Measurements from ENCODE around the gene SSC5D.

SSC5D gene

DNA sequence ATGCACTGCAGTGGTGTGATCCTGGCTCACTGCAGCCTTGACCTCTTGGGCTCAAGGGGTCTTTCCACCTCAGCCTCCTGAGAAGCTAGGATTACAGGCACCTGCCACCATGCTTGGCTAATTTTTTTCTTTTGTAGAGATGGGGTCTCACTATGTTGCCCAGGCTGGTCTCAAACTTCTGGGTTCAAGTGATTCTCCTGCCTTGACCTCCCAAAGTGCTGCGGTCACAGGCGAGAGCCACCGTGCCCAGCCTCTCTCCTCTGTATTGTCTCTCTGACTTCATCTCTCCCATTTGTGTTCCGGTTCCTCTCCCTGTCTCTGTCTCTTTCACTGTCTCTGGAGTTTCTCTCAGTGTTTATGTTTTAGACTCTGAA, 22.0 kb upstream of the SSC5D start:
- Histone ChIP-seq H3K27ac (no peak overlapping the region), H3K4me3 (no peak overlapping the region)
- TF ChIP-seq, protein P1, sequence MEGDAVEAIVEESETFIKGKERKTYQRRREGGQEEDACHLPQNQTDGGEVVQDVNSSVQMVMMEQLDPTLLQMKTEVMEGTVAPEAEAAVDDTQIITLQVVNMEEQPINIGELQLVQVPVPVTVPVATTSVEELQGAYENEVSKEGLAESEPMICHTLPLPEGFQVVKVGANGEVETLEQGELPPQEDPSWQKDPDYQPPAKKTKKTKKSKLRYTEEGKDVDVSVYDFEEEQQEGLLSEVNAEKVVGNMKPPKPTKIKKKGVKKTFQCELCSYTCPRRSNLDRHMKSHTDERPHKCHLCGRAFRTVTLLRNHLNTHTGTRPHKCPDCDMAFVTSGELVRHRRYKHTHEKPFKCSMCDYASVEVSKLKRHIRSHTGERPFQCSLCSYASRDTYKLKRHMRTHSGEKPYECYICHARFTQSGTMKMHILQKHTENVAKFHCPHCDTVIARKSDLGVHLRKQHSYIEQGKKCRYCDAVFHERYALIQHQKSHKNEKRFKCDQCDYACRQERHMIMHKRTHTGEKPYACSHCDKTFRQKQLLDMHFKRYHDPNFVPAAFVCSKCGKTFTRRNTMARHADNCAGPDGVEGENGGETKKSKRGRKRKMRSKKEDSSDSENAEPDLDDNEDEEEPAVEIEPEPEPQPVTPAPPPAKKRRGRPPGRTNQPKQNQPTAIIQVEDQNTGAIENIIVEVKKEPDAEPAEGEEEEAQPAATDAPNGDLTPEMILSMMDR (IDR thresholded peaks at IDR 0.05), result no peak
- no peak for DNase-seq (ENCODE audit: low spot score)

DNA sequence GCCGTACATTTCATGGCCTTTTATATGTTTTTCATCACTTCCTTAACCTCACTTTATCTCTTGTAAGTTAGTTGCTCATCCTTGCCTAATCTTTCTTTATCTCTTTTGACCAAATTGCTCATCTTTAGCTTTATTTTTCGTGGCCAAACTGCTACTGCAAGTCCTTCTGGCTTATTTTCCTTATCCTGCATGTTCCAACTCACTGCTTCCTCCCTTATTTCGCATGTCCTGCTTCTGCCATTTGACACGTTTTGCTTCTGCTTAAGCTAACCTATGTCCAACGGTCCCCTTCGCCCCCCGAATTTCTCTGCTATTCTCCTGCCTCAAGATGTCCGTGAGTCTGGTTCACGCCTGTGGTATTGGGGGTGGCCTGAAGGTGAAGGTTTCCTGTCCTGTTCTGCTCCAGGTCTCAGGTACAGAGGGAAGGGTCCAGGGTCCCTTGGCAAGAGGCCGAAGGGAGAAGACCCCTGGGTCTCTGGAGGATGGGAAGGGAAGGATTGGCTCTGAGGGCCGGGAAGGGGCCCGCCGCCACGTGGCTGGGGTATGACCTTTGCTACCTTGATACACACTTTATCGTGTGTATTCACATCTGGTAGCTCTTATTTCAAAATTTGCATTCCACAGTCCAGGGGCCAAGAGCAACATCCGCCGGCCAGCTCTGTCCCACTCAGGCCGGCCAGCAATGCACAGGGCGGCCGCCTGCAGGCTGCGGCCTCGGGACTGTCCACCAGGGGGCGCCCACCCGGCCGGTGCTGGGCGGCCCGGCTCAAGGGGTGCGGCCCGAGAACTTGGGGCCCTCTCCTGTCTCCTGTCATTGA, 20.8 kb upstream of the SSC5D start:
- Histone ChIP-seq H3K4me3 (no peak overlapping the region), H3K27ac (peak overlapping the region in 1 of 2 donors; percentile 60)
- no peak for DNase-seq (ENCODE audit: low spot score)
- TF ChIP-seq, protein P1 (IDR thresholded peaks at IDR 0.05), result peak; percentile 98

DNA sequence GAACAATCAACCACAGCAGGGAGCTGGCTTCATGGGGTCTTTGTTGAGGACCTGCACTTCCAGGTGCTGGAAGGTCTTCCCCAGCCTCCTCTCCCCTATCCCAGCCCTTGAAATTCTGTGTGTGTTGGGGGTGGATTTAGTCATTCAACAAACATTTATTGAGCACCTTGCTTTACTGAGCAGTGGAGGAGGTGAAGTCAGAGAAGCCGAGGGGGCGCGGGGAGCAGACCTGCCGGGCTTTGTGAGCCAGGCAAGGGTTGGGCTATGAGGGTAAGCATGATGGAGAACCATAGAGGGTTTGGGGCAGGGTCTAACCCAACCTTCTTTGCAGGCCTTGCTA, 20.2 kb upstream of the SSC5D start:
- no peak for DNase-seq (ENCODE audit: low spot score)
- no peak overlapping the region for H3K4me3 ChIP-seq
- TF ChIP-seq, protein P1 (IDR thresholded peaks at IDR 0.05), result peak; percentile 18
- no peak overlapping the region for H3K27ac ChIP-seq

DNA sequence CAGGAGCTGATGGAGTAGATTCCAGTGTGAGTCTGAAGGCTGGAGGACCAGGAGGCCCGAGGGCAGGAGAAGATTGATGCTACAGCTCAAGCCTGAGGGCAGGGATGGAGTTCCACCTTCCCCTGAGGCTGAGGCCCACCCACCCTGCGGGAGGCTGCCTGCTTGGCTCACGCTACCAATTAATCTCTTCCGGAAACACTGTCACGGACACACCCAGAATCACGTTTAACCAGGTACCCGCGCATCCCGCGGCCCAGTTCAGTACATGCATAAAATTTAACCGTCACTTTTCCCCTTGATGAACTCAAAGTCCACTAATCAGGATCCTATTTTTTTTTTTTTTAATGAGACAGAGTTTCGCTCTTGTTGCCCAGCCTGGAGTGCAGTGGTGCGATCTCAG, 17.0 kb upstream of the SSC5D start:
- H3K4me3 ChIP-seq, result no peak overlapping the region
- no peak overlapping the region for H3K27ac ChIP-seq
- TF ChIP-seq, protein P1 (IDR thresholded peaks at IDR 0.05), result no peak
- no peak for DNase-seq (ENCODE audit: low spot score)

DNA sequence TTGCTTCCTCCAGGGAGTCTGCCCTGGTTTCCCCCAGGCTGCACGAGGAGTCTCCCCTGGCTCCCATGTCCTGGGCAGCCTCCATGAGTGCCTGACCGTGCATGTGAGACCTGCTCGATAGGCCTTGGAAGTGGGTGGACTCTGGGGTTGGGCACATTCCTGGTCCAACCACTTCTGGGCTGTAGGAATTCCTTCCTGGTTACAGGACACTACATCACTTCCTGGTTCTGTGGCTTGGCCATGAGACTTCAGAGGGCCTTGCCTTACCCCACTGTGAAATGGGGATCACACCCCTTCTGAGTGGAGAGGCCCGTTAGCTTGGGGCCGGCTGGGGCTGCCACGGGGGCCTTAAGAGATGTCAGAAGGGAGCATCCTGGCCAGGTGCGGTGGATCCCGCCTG, 15.8 kb upstream of the SSC5D start:
- DNase-seq (ENCODE audit: low spot score), result no peak
- no peak overlapping the region for H3K27ac ChIP-seq
- no peak overlapping the region for H3K4me3 ChIP-seq
- TF ChIP-seq, protein P1 (IDR thresholded peaks at IDR 0.05), result no peak

DNA sequence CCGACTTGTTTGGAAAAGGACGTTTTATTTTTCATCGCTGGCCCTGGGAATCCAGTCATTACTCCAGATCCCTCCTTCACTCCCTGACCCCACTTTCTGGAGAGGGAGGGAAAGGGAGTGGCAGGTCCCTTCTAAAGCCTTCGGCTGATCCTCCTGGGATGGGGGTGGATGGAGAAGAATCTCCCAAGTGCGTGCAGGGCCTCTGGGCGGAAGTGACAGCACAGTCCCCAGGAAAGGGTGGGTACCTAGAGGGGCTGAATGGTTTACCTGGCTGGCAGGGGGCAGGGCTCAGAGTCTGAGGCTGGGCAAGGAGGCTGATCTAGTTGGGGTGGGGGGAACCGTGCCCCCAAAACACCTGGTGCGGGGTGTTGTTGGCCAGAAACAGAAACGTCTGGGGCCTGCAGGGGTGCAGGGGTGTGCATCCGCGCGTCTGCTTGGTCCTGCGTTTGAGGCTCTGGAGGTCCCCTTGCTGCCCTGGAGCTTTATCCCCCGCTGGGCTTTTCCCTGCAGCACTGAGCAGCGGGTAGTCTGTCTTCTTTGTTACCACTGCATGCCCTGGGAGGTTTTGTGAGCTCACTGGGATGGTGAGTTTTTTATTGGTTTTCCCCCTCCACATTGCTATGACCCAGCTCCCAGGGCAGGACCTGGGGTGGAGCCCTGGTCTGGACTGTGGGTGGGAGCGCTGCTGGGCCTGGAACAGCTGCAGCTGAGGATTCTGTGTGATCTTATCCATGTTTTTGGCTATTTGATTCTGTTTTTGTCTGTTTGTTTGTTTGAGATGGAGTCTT, 14.8 kb upstream of the SSC5D start:
- DNase-seq (ENCODE audit: low spot score), result no peak
- H3K4me3 ChIP-seq, result no peak overlapping the region
- TF ChIP-seq, protein P1 (IDR thresholded peaks at IDR 0.05), result no peak
- H3K27ac ChIP-seq, result no peak overlapping the region

Data from coronary artery (tissue), 2 donors.